ENCODE results near the gene FARSB. TPM values are rescaled to one million over a fixed set of nuclear protein-coding genes. Genes with fewer than 3 reads are reported as not detected.
"Not testable (repeated sequence)": the region's sequence is repeated elsewhere in the genome, so short reads cannot be mapped to it uniquely, and the experiment has no call there.

The FARSB gene
- total RNA-seq, 1 donor from 2014 or later = 9.3 TPM

GRCh38 chr2:222608081-222608480 is 47.8 kb downstream of the FARSB start:
- no peak for DNase-seq (ENCODE audit: low read depth)

- no peak for DNase-seq (ENCODE audit: low read depth)
Observed at GRCh38 chr2:222606306-222606705, 49.6 kb downstream of the FARSB start.

- no peak for DNase-seq (ENCODE audit: low read depth)
Observed at GRCh38 chr2:222604749-222605515, 51.0 kb downstream of the FARSB start.

GRCh38 chr2:222603501-222603900 is 52.4 kb downstream of the FARSB start:
- DNase-seq (ENCODE audit: low read depth) = no peak

- no peak for DNase-seq (ENCODE audit: low read depth)
Observed at GRCh38 chr2:222598611-222599010, 57.3 kb downstream of the FARSB start.

GRCh38 chr2:222595581-222595980 is 60.3 kb downstream of the FARSB start:
- DNase-seq (ENCODE audit: low read depth) = no peak

GRCh38 chr2:222594679-222595078 is 61.2 kb downstream of the FARSB start:
- peak; percentile 83 for DNase-seq (ENCODE audit: low read depth)

GRCh38 chr2:222592176-222592575 is 63.7 kb downstream of the FARSB start:
- no peak for DNase-seq (ENCODE audit: low read depth)

GRCh38 chr2:222591661-222592060 is 64.2 kb downstream of the FARSB start:
- DNase-seq (ENCODE audit: low read depth) = no peak

- DNase-seq (ENCODE audit: low read depth) = not testable (repeated sequence)
Observed at GRCh38 chr2:222584589-222584988, 71.3 kb downstream of the FARSB start.

GRCh38 chr2:222582928-222583327 is 73.0 kb downstream of the FARSB start:
- no peak for DNase-seq (ENCODE audit: low read depth)

- no peak for DNase-seq (ENCODE audit: low read depth)
Observed at GRCh38 chr2:222577341-222577740, 78.6 kb downstream of the FARSB start.

- no peak for DNase-seq (ENCODE audit: low read depth)
Observed at GRCh38 chr2:222576171-222577081, 79.5 kb downstream of the FARSB start.

- DNase-seq (ENCODE audit: low read depth) = no peak
Observed at GRCh38 chr2:222575618-222576017, 80.3 kb downstream of the FARSB start.

GRCh38 chr2:222572751-222573174 is 83.1 kb downstream of the FARSB start:
- DNase-seq (ENCODE audit: low read depth) = peak; percentile 70

- DNase-seq (ENCODE audit: low read depth) = peak; percentile 48
Observed at GRCh38 chr2:222572264-222572721, 83.6 kb downstream of the FARSB start.

- peak; percentile 13 for DNase-seq (ENCODE audit: low read depth)
Observed at GRCh38 chr2:222569826-222570225, 86.1 kb downstream of the FARSB start.

GRCh38 chr2:222568865-222569264 is 87.0 kb downstream of the FARSB start:
- DNase-seq (ENCODE audit: low read depth) = peak; percentile 21

GRCh38 chr2:222566229-222566628 is 89.7 kb downstream of the FARSB start:
- no peak for DNase-seq (ENCODE audit: low read depth)

GRCh38 chr2:222563936-222564335 is 92.0 kb downstream of the FARSB start:
- DNase-seq (ENCODE audit: low read depth) = no peak

- no peak for DNase-seq (ENCODE audit: low read depth)
Observed at GRCh38 chr2:222563106-222563718, 92.7 kb downstream of the FARSB start.

All from renal cortical epithelial cell (primary cell).